Measurements from ENCODE around the gene ADGRD2.

DNA sequence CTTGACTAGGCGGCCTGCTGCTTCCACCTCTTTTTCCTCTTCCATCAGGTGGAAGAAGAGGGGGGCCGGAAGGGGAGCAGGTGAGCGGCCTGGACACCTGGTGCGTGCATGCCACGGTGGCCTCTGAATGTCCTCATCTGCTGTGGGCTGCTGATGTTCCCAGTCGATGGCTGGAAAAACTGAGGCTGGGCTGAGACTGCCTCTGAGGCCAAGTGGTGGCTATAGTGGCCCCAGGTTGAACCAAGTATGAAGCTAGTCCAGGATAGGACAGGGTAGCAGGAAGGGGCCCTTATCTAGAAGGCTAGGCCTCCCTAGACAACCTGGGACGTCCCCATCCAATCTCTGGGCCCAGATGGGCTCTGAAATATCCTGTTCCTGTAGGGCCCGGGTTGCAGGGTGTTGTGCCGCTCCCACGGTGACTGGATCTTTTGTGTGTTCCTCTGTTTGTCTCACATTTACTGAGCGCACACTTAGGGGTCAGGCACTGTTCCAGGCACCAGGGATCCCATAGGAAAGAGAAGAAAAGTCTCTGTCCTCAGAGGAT, 57.7 kb downstream of the ADGRD2 start:
- TF ChIP-seq, protein P1, sequence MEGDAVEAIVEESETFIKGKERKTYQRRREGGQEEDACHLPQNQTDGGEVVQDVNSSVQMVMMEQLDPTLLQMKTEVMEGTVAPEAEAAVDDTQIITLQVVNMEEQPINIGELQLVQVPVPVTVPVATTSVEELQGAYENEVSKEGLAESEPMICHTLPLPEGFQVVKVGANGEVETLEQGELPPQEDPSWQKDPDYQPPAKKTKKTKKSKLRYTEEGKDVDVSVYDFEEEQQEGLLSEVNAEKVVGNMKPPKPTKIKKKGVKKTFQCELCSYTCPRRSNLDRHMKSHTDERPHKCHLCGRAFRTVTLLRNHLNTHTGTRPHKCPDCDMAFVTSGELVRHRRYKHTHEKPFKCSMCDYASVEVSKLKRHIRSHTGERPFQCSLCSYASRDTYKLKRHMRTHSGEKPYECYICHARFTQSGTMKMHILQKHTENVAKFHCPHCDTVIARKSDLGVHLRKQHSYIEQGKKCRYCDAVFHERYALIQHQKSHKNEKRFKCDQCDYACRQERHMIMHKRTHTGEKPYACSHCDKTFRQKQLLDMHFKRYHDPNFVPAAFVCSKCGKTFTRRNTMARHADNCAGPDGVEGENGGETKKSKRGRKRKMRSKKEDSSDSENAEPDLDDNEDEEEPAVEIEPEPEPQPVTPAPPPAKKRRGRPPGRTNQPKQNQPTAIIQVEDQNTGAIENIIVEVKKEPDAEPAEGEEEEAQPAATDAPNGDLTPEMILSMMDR (IDR thresholded peaks at IDR 0.05): no peak
- no peak for TF ChIP-seq POLR2A (IDR thresholded peaks at IDR 0.05)
